HCT116 (cell line): ENCODE results near the gene CISD2. TPM values are rescaled to one million over a fixed set of nuclear protein-coding genes. Genes with fewer than 3 reads are reported as not detected.
"Not testable (repeated sequence)": the region's sequence is repeated elsewhere in the genome, so short reads cannot be mapped to it uniquely, and the experiment has no call there.

ENCODE experiments used
- ATAC-seq: fragments of 200-7000 bp; cut with Tn5 transposase; 2 replicates; pipeline ENCODE4 v1.9.1; 2020; ENCODE audit warnings: mild to moderate bottlenecking, moderate library complexity
- BruUV-seq: library from RNA; stranded (reverse); fragments of 400-500 nt; replicated peaks from 2 replicates; lab custom pipeline; 2021; lab: Mats Ljungman, UMichigan
- CTCF ChIA-PET: fragments of 300-600 bp; sonication (Branson Sonifier 250); formaldehyde crosslinking; loops from one replicate; lab custom pipeline; 2021; ENCODE audit warnings: antibody characterized with exemption; lab: Charles Lee
- POLR2A ChIA-PET: fragments of 300-600, 350-600 bp; sonication (Branson Sonifier 250); formaldehyde crosslinking; loops from one replicate; lab custom pipeline; 2021; ENCODE audit warnings: antibody characterized with exemption; lab: Charles Lee
- RAD21 ChIA-PET, 2 experiments: fragments of 300-600 bp; sonication (Branson Sonifier 250); formaldehyde crosslinking; loops; one replicate each; lab custom pipeline; 2023; ENCODE audit warnings: low total read pairs in 2 of 2; ENCODE audit not compliant: uncharacterized antibody in 2 of 2, unreplicated experiment in 2 of 2, low non-redundant PET in 1 of 2; lab: Charles Lee
- DNase-seq: peaks from one replicate; pipeline ENCODE4 v3.0.0-alpha.2; 2010; ENCODE audit warnings: low read depth, low spot score
- H2AFZ ChIP-seq: fragments of 200-600 bp; shearing (Covaris generic), sonication (generic); 2 replicates; pipeline ENCODE4 v1.6.1; 2017; ENCODE audit warnings: low read depth, mixed run types, mixed read lengths, antibody characterized with exemption, low read length; ENCODE audit not compliant: poor library complexity, severe bottlenecking
- H3K27ac ChIP-seq: 2 replicates; pipeline ENCODE4 v1.5.1; 2012; ENCODE audit warnings: low read depth, low read length
- H3K27me3 ChIP-seq: fragments of 200-600 bp; sonication (generic); 2 replicates; pipeline ENCODE4 v1.6.1; 2016; ENCODE audit warnings: mixed run types, low read length, mixed read lengths; ENCODE audit not compliant: insufficient read depth
- H3K36me3 ChIP-seq, 2 experiments: fragments of 200-500 bp in 1 of 2; fragments of 200-600 bp in 1 of 2; sonication (Bioruptor generic) in 1 of 2; sonication (generic) in 1 of 2; 2 replicates each; pipeline versions ENCODE4 v1.5.1 to v1.6.1; 2014 to 2016; ENCODE audit warnings: low read length in 2 of 2, inconsistent platforms in 1 of 2, mixed read lengths in 1 of 2, mixed run types in 1 of 2; ENCODE audit not compliant: insufficient read depth in 2 of 2, control insufficient read depth in 1 of 2
- H3K4me1 ChIP-seq, 2 experiments: fragments of 200-600 bp in 1 of 2; sonication (generic) in 1 of 2; 2 replicates each; pipeline versions ENCODE4 v1.5.1 to v1.6.1; 2012 to 2017; ENCODE audit warnings: low read length in 2 of 2, inconsistent platforms in 1 of 2, mild to moderate bottlenecking in 1 of 2, mixed read lengths in 1 of 2, mixed run types in 1 of 2, moderate library complexity in 1 of 2; ENCODE audit not compliant: insufficient read depth in 2 of 2, control insufficient read depth in 1 of 2
- H3K4me2 ChIP-seq: fragments of 200-600 bp; sonication (generic); 2 replicates; pipeline ENCODE4 v1.6.1; 2017; ENCODE audit warnings: mixed run types, low read length, mixed read lengths
- H3K4me3 ChIP-seq, 2 experiments: fragments of 200-600 bp in 1 of 2; sonication (generic) in 1 of 2; replicated peaks in 1 of 2; 2 replicates each; pipeline ENCODE4 v1.5.1; 2011 to 2016; ENCODE audit warnings: low read length in 2 of 2, control low read depth in 1 of 2, low read depth in 1 of 2, mild to moderate bottlenecking in 1 of 2, mixed read lengths in 1 of 2, mixed run types in 1 of 2
- H3K79me2 ChIP-seq: fragments of 200-600 bp; sonication (generic); 2 replicates; pipeline ENCODE4 v1.6.1; 2017; ENCODE audit warnings: mild to moderate bottlenecking, mixed run types, low read length, moderate library complexity, mixed read lengths; ENCODE audit not compliant: insufficient read depth
- H3K9ac ChIP-seq: fragments of 200-600 bp; sonication (generic); 2 replicates; pipeline ENCODE4 v1.6.1; 2016; ENCODE audit warnings: low read length, mixed read lengths
- H3K9me2 ChIP-seq: fragments of 200-600 bp; sonication (generic), shearing (Covaris generic); 2 replicates; pipeline ENCODE4 v1.6.1; 2017; ENCODE audit warnings: mixed run types, mild to moderate bottlenecking, moderate library complexity; ENCODE audit not compliant: insufficient read depth
- H3K9me3 ChIP-seq, 2 experiments: fragments of 200-500 bp in 1 of 2; fragments of 200-600 bp in 1 of 2; sonication (Bioruptor generic) in 1 of 2; sonication (generic) in 1 of 2; 2 replicates each; pipeline ENCODE4 v1.6.1; 2014 to 2017; ENCODE audit warnings: low read length in 2 of 2, mixed read lengths in 2 of 2, inconsistent platforms in 1 of 2, low read depth in 1 of 2, mild to moderate bottlenecking in 1 of 2, mixed run types in 1 of 2, moderate library complexity in 1 of 2; ENCODE audit not compliant: control insufficient read depth in 1 of 2, insufficient read depth in 1 of 2
- H4K20me1 ChIP-seq: fragments of 200-600 bp; sonication (generic), shearing (Covaris generic); 2 replicates; pipeline ENCODE4 v1.6.1; 2017; ENCODE audit warnings: mixed run types, mild to moderate bottlenecking, moderate library complexity; ENCODE audit not compliant: insufficient read depth
- CEBPB ChIP-seq: IDR thresholded peaks from 2 replicates; pipeline ENCODE4 v1.6.1; 2012; ENCODE audit warnings: low read depth
- intact Hi-C: fragments of 100-400 bp; cut with micrococcal nuclease; formaldehyde crosslinking; loops from 2 replicates; pipeline ENCODE4 v1.10.0; 2022
- total RNA-seq: library from RNA; stranded (reverse); gene quantifications from one replicate; pipeline ENCODE4 v1.2.1, GENCODE V29; 2021; ENCODE audit not compliant: unreplicated experiment

CISD2 gene
- total RNA-seq, 1 experiment from 2014 or later: 38.9 TPM

- H4K20me1 ChIP-seq: no peaks in the 10 kb centered on the region
- intact Hi-C loops: no loop called here
- DNase-seq (no peak), ATAC-seq (no peak)
- H3K9me3 ChIP-seq: no peaks in the 10 kb centered on the region
- RAD21 ChIA-PET: no interaction called here
- TF ChIP-seq CEBPB: no peak
- H3K4me3 ChIP-seq: no peak overlapping the region
- no TSS peak for BruUV-seq
- no peaks in the 10 kb centered on the region for H3K79me2 ChIP-seq
- no peak overlapping the region for H3K4me2 ChIP-seq
- no peaks in the 10 kb centered on the region for H3K9me2 ChIP-seq
- no peak overlapping the region for H3K27ac ChIP-seq
- CTCF ChIA-PET: no interaction called here
- H3K9ac ChIP-seq: no peak overlapping the region
- no peaks in the 10 kb centered on the region for H3K27me3 ChIP-seq
- H2AFZ ChIP-seq: no peak overlapping the region
- POLR2A ChIA-PET: no interaction called here
- no peaks in the 10 kb centered on the region for H3K4me1 ChIP-seq
- no peaks in the 10 kb centered on the region for H3K36me3 ChIP-seq
Measured at GRCh38 chr4:102935716-102936115, 66.9 kb downstream of the CISD2 start.

GRCh38 chr4:102938063-102938462 is 69.3 kb downstream of the CISD2 start:
- H3K4me3 ChIP-seq, H3K4me1 ChIP-seq, H3K79me2 ChIP-seq, intact Hi-C loops, H3K36me3 ChIP-seq, CTCF ChIA-PET, POLR2A ChIA-PET, H2AFZ ChIP-seq, H3K27me3 ChIP-seq, H4K20me1 ChIP-seq, ATAC-seq, H3K4me2 ChIP-seq, DNase-seq, H3K27ac ChIP-seq, H3K9me3 ChIP-seq, BruUV-seq, H3K9ac ChIP-seq, RAD21 ChIA-PET, H3K9me2 ChIP-seq: not testable (repeated sequence)

Other genes with a start within 250 kb of the CISD2 start
- gene MANBA, start 108.0 kb upstream of the CISD2 start, total RNA-seq: 21.3 TPM
- 302 TPM for gene UBE2D3, start 41.4 kb upstream of the CISD2 start, total RNA-seq
- gene SLC9B1, start 150.7 kb downstream of the CISD2 start, total RNA-seq: 0.74 TPM
- gene SLC9B2, start 207.8 kb downstream of the CISD2 start, total RNA-seq: 18.3 TPM
- gene BDH2, start 230.8 kb downstream of the CISD2 start, total RNA-seq: 5.0 TPM